NCI-H1436 treated with DMSO at 0.1 percent for 48 hours (cell line): ENCODE measurements around the gene SBNO2.
"Not testable (repeated sequence)": the region's sequence is repeated elsewhere in the genome, so short reads cannot be mapped to it uniquely, and the experiment has no call there.

ENCODE experiments used
- DNase-seq: peaks from one replicate; lab custom pipeline; 2025; lab: John Stamatoyannopoulos, UW

SBNO2 gene

GRCh38 chr19:1173845-1174809 is at the start of gene SBNO2:
Gene SBNO2 (minus strand): TSS chr19:1174268. CDS start chr19:1154276, 19,992 bp downstream.
- DNase-seq = peak; percentile 35

GRCh38 chr19:1223018-1223855 is 49.2 kb upstream of the SBNO2 start:
- DNase-seq = no peak

GRCh38 chr19:1222394-1222793 is 48.3 kb upstream of the SBNO2 start:
- DNase-seq = no peak

- no peak for DNase-seq
Measured at GRCh38 chr19:1221904-1222255, 47.8 kb upstream of the SBNO2 start.

- no peak for DNase-seq
Measured at GRCh38 chr19:1220976-1221903, 47.2 kb upstream of the SBNO2 start.

- DNase-seq = no peak
Measured at GRCh38 chr19:1220477-1220930, 46.4 kb upstream of the SBNO2 start.

GRCh38 chr19:1219786-1220476 is 45.9 kb upstream of the SBNO2 start:
- no peak for DNase-seq

GRCh38 chr19:1218751-1219567 is 44.9 kb upstream of the SBNO2 start:
- DNase-seq = no peak

- DNase-seq = no peak
Measured at GRCh38 chr19:1217366-1217765, 43.3 kb upstream of the SBNO2 start.

GRCh38 chr19:1216756-1217155 is 42.7 kb upstream of the SBNO2 start:
- DNase-seq = no peak

- DNase-seq = no peak
Measured at GRCh38 chr19:1214862-1215731, 41.0 kb upstream of the SBNO2 start.

GRCh38 chr19:1214299-1214861 is 40.3 kb upstream of the SBNO2 start:
- DNase-seq = no peak

- no peak for DNase-seq
Measured at GRCh38 chr19:1213391-1214286, 39.6 kb upstream of the SBNO2 start.

- no peak for DNase-seq
Measured at GRCh38 chr19:1211494-1212234, 37.6 kb upstream of the SBNO2 start.

GRCh38 chr19:1210227-1210538 is 36.1 kb upstream of the SBNO2 start:
- no peak for DNase-seq

- DNase-seq = not testable (repeated sequence)
Measured at GRCh38 chr19:1208830-1209229, 34.8 kb upstream of the SBNO2 start.

- DNase-seq = no peak
Measured at GRCh38 chr19:1206864-1207450, 32.9 kb upstream of the SBNO2 start.
